Measurements from ENCODE around the gene SYTL2.

DNA sequence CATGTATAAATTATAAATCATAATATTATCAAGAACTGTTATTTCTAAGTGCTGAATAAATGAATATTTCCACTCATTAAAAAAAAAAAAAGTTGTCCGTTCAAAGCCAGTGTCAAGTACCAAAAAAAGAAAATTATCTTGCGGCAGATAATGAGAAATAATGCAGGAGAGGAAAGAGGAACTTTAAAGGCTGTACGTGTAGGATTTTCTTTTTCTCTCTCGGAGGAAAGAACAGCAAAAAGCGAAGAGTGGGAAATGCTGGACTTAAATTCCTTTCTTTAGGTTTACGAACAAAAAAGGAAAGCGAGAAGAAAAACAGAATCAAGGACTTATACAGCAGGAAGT is 43.2 kb upstream of the SYTL2 start:
- TF ChIP-seq FOXM1 (IDR thresholded peaks at IDR 0.05; ENCODE audit: borderline replicate concordance, low read depth) (no peak), RAD21 (IDR thresholded peaks at IDR 0.05; ENCODE audit: low read depth) (no peak), TAF1 (IDR thresholded peaks at IDR 0.05; ENCODE audit: low read depth) (no peak), EP300 (IDR thresholded peaks at IDR 0.05; ENCODE audit: borderline replicate concordance) (no peak), YY1 (IDR thresholded peaks at IDR 0.05; ENCODE audit: low read depth) (no peak), EGR1 (IDR thresholded peaks at IDR 0.05) (no peak), TCF12 (IDR thresholded peaks at IDR 0.05; ENCODE audit: low read depth) (no peak)
- TF ChIP-seq, protein P1, sequence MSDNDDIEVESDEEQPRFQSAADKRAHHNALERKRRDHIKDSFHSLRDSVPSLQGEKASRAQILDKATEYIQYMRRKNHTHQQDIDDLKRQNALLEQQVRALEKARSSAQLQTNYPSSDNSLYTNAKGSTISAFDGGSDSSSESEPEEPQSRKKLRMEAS (IDR thresholded peaks at IDR 0.05) = no peak
- TF ChIP-seq, protein P2, sequence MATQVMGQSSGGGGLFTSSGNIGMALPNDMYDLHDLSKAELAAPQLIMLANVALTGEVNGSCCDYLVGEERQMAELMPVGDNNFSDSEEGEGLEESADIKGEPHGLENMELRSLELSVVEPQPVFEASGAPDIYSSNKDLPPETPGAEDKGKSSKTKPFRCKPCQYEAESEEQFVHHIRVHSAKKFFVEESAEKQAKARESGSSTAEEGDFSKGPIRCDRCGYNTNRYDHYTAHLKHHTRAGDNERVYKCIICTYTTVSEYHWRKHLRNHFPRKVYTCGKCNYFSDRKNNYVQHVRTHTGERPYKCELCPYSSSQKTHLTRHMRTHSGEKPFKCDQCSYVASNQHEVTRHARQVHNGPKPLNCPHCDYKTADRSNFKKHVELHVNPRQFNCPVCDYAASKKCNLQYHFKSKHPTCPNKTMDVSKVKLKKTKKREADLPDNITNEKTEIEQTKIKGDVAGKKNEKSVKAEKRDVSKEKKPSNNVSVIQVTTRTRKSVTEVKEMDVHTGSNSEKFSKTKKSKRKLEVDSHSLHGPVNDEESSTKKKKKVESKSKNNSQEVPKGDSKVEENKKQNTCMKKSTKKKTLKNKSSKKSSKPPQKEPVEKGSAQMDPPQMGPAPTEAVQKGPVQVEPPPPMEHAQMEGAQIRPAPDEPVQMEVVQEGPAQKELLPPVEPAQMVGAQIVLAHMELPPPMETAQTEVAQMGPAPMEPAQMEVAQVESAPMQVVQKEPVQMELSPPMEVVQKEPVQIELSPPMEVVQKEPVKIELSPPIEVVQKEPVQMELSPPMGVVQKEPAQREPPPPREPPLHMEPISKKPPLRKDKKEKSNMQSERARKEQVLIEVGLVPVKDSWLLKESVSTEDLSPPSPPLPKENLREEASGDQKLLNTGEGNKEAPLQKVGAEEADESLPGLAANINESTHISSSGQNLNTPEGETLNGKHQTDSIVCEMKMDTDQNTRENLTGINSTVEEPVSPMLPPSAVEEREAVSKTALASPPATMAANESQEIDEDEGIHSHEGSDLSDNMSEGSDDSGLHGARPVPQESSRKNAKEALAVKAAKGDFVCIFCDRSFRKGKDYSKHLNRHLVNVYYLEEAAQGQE (IDR thresholded peaks at IDR 0.05; ENCODE audit: low read depth) = no peak
